Measurements from ENCODE around the gene NCS1.

DNA sequence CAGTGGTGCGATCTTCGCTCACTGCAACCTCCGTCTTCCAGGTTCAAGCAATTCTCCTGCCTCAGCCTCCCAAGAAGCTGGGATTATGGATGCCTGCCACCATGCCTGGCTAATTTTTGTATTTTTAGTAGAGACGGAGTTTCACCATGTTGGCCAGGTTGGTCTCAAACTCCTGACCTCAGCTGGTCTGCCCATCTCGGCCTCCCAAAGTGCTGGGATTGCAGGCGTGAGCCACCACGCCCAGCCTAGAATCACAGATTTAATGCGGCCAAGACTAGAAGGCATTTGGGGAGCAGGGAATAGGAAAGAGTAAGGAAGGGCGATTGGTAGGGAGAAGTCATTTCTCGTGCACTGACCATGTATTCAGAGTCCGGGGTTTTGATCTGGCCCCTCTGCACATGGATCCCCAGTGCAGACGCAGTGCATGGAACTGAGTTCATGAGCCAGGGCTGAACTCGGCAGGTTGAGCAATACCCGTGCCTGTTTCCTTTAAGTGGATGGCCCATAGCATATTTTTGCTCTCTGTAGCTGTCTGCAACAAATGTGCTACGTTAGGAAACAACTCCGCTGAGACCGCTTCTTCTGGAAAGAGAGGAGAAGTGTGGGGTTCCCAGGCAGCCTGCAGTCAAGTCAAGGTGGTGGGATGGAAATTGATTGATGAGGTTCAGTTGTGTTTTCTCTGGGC, 90.0 kb downstream of the NCS1 start:
- TF ChIP-seq TAF1 (IDR thresholded peaks at IDR 0.05; ENCODE audit: low read depth) (no peak), CEBPB (IDR thresholded peaks at IDR 0.05) (no peak), RAD21 (IDR thresholded peaks at IDR 0.05; ENCODE audit: low read depth) (no peak), YY1 (IDR thresholded peaks at IDR 0.05; ENCODE audit: low read depth) (no peak), CREB1 (IDR thresholded peaks at IDR 0.05; ENCODE audit: low read depth) (no peak), EP300 (IDR thresholded peaks at IDR 0.05; ENCODE audit: borderline replicate concordance) (no peak), NFIC (IDR thresholded peaks at IDR 0.05) (no peak)

Data from Ishikawa (cell line).